NCI-H446 treated with DMSO at 0.1 percent for 48 hours (cell line): ENCODE measurements around the gene HOXC4.
A peak's percentile ranks its signal among the peaks of the same experiment; 100 is the strongest.

Experiments used
- DNase-seq: peaks from one replicate; lab custom pipeline; 2025; lab: John Stamatoyannopoulos, UW

The HOXC4 gene

GRCh38 chr12:54053751-54054741 is at the start of gene HOXC4:
Gene HOXC4 (plus strand): TSS chr12:54053835. CDS start chr12:54053923, 88 bp downstream.
- peak; percentile 44 for DNase-seq

- DNase-seq: no peak
These were observed 49.4 kb upstream of the HOXC4 start for GRCh38 chr12:54004063-54004840.

DNA sequence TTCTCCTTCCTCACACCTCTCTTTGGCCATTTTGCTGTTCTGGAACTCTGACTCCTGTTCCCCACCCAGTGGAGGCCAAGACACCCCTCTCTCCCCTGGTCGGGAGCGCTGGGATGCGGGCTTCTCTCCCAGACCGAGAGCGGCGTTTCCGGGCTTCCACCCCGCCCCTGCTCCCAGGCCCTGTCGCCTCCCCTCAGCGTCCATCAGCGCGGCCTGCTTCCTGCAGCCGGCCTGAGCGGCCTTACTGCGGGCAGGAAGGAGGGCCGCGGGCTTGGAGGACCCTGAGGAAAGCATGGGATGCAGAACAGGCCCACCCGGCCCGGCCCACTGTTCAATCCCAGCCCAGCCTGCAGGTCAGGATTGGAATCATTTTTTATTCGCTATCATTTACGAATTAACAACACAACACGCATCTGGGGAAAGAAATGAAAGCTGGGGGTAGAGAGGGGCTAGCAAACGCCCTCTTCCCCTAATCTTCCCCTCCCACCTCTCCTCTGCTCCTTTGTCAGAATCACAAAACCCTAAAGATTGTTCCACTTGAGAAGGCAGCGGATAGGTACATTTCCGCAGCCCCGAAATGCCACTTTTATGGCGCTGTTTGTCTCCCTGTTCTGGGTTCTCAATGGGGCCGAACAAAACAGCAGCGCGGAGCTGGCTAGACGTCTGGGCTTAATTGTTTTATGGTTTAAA is 48.6 kb upstream of the HOXC4 start:
- DNase-seq: no peak

DNA sequence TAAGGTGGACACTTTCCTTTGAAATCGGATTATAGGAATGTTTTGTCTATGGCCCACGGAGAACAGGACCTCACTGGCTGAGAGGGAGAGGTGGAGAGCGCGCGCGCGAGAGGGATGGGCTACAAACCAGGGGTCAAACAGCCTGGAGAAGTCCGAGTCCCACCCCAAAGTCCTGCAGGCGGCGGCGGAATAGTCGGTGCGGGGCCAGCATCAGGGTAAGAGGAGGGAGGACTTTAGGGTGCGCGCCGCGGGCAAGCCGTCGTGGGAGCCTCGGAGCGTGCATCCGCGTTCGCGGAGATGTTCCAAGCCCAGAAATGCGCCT is 48.1 kb upstream of the HOXC4 start:
- DNase-seq: no peak

DNA sequence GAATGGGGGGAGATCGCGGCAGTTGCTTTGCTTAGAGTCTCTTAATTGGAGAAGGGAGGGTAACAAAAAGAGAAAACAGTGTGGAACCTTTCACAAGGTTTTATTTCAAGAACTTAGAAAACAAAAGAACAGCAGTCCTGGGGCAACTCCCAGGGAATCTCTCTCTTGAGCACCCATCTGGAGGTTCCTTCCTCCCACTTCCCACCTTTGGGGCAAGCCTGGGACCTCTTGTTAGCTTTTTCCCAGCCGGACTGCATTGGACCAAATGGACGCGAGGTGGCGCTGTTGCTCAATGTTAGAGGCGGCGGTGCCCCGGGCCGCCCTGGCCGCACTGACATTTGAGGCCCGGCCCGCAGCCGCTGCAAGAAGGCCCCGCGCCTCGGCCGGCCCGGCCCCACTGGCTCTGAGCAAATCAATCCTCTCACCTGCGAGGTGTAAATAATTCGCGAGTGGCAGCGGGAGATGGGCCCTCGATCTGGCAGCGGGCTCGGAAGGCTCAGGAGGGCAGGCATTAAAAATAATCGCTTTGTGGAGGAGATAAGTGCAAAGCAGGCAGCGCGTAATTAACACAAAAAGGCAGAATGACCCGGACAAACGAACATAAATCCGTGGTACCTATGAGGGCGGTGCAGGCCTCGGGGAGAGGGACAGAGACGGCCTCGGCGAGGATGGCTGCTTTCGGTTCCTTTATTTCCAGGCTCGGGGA is 47.6 kb upstream of the HOXC4 start:
- DNase-seq: no peak

DNA sequence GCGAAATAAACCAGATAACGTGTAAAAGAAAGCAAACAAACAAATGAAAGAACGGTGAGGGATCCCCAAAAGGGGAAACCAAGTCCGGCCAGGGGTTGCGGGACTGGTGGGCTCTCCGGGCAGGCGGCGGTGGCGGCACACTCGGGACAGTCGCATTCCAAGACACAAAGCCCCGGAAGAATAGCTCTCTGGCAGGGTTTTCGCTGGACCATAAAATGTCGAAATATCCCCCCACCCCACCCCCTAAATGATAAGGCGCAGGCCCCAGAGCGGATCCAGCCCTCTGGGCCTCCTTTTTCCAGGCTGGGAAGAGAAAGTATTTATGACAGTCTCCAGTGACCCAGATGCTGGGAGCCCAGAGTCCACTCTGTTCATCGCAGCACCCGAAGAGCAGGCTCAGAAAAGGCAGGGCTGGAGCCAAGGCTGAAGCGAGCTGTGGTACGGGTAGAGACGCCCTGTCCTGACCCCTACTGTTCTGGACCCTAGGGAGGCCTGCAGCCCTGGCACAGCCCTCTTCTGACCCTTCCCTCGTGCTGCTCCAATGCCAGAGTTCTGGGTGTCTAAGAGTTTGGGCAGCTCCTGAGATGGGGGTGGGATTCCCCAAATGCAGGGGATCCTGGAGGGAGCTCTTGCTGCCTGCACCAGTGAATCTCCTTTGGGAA is 46.9 kb upstream of the HOXC4 start:
- no peak for DNase-seq

GRCh38 chr12:54007538-54008259 is 45.9 kb upstream of the HOXC4 start:
- no peak for DNase-seq

DNA sequence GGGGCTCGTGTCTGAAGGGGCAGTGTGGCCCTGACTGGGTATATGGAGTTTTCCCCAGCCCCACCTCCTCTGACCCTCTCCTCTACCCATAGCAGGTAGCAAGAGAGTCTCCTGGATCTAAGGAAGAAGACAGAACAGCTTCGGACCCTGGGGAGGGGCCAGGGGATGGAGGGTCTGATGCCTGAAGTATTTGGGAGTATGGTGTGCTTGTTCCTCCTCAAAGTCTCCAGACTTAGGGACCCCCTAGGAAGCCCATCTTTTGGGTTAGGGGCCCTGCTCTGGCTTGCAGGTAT is 45.4 kb upstream of the HOXC4 start:
- DNase-seq: no peak

- no peak for DNase-seq
These were observed 44.2 kb upstream of the HOXC4 start for GRCh38 chr12:54009171-54010052.

DNA sequence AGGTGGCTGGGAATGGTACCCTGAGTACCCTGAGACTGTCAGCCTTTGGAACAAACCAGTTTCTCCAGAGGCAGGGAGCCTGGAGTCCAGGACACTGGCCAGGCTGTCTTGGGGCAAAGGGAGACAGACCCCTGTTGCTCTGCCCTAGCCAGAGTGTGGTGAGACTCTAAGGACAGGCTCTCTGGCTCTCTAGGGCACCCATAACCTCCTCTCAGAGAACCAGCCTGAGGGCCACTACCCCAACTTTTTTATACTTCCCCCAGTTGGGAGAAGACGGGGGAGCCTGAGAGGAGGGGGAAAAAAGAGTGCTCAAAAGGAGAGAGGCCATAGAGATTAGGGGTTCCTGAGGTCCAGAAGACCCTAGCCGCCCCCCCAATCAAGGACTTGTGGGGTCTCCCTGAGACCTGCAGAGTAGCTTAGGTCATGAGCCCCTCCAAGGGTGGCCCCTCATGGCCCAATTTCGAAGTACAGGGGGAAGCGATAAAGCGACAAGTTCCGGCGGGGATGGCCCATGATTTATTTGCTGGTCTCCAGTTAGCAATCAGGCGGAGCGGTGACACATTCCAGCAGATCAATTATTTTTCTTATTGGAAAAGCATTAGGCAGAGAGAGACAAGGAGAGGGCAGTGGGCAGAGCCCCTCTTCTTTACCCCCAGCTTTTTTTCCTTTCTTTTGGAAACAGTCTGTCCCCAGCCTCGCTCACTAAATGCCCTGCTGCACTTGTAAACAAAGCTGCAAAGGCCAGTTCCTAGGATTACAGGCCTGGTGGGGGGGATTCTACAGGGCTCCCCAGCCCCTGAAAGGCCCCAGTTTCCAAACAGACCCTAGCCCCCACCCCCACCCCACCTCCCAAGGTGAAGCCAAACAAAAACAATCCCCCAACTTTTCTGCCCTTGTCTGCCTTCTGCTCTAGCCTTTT is 43.3 kb upstream of the HOXC4 start:
- no peak for DNase-seq

- no peak for DNase-seq
These were observed 42.5 kb upstream of the HOXC4 start for GRCh38 chr12:54010972-54011664.

GRCh38 chr12:54011665-54012532 is 41.7 kb upstream of the HOXC4 start:
- DNase-seq: no peak

DNA sequence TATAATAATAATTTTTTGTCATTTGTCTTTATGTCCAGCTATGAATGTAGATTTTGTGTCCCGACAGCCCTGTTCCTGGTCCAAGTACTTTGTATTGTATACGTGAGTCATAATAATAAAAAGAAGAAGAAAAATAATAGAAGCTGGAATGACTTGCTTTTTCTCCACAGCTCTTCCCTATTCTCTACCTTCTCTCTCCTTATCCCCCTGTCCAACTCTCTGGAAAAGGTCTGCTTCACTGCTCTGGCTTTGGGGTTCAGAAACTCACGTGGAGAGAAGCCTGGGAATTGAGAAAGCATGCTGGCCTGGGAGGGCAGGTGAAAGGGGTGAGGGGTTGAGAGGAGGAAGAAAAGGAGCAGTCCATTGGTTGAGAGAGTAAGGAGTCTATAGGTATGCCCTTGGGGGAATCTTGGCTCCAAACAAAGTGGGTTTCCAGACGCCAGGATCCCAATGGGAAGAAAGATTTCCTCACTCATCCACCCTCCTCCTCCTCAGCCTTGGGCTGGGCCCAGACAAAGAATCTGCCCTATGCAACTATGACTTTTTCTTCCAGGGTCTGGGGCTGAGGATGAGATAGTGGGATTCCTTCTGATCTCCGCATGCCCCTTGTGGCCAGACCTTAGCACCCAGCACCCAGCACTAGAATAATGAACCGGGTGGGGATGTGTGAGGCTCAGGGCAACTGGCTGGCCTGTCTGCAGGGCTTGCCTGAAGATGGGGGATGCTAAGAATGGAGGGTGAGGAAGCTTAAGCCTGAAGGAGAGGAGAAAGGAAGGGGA is 40.8 kb upstream of the HOXC4 start:
- no peak for DNase-seq

GRCh38 chr12:54014377-54015017 is 39.1 kb upstream of the HOXC4 start:
- DNase-seq: no peak

DNA sequence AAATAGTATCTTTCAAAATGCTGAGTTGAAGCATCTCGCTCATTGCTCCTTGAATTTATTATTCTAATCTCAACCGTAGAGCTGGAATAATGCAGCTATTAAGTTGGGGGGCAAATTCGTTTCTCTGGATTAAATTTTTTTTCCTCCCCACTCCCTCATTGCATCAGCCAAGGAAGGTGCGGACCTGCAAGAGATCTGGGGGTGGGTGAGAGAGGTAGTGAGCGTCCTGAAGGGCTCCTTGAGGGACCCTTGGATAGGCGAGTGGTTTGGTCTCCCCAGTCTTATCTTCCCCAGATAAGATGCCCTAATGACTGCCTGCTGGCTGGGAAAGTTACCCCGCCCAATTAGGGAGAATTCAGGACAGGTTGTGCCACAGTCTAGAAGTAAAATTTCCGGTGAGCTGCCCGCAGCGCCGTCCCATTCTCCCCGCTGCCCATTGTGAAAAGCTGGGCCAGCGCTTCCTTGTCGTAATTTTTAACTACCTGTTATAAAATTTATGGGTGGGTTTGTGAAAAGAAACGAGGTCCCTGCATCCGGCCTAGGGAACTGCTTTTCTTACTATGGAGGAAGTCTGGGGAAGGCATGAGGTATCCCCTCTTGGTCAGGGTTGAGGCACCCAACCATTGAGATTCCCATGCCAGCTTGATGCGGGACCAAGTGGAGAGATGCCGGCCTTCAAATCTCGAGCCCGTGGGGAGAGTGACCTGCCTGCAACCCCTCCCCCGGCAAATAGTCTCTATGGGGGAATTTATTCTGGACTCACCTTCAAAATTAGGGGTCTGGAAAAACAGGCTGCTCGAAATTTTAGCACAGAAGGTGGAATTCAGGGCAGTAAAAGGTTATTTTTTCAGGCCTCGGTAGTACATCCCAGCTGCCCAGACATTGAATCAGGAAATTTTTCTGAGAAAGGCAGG is 38.4 kb upstream of the HOXC4 start:
- no peak for DNase-seq
